Activated naive CD4-positive, alpha-beta T cell treated with anti-CD3 and anti-CD28 coated beads, Interleukin-2, amount 50 U/mL, for 72 hours (primary cell): ENCODE measurements around the gene SAXO2. TPM values are rescaled to one million over a fixed set of nuclear protein-coding genes. Genes with fewer than 3 reads are reported as not detected.
"Not testable (repeated sequence)": the region's sequence is repeated elsewhere in the genome, so short reads cannot be mapped to it uniquely, and the experiment has no call there.

Experiments used
- ATAC-seq, 2 donors: fragments of 150-1000 bp; cut with Tn5 transposase; 2 replicates each; pipeline ENCODE4 v1.10.0; 2021; ENCODE audit warnings: mild to moderate bottlenecking in 2 of 2, moderate library complexity in 2 of 2
- DNase-seq, 2 donors: peaks; one replicate each; pipeline ENCODE4 v3.0.0; 2021 to 2022; ENCODE audit warnings: low spot score in 2 of 2
- H3K27ac Mint-ChIP-seq, 2 donors: one replicate each; pipeline ENCODE4 v1.8.0; 2022; ENCODE audit warnings: mild to moderate bottlenecking in 2 of 2, mixed read lengths in 2 of 2
- H3K36me3 Mint-ChIP-seq, 2 donors: one replicate each; pipeline ENCODE4 v1.8.0; 2022; ENCODE audit warnings: mixed read lengths in 2 of 2
- H3K9me3 Mint-ChIP-seq, 2 donors: one replicate each; pipeline ENCODE4 v1.8.0; 2022; ENCODE audit warnings: mixed read lengths in 2 of 2
- total RNA-seq, 2 donors: library from RNA; stranded (reverse); gene quantifications; one replicate each; pipeline ENCODE4 v1.2.3, GENCODE V29; 2022

Gene SAXO2
- total RNA-seq, 2 donors from 2014 or later = 0.64 TPM; not detected in 1

DNA sequence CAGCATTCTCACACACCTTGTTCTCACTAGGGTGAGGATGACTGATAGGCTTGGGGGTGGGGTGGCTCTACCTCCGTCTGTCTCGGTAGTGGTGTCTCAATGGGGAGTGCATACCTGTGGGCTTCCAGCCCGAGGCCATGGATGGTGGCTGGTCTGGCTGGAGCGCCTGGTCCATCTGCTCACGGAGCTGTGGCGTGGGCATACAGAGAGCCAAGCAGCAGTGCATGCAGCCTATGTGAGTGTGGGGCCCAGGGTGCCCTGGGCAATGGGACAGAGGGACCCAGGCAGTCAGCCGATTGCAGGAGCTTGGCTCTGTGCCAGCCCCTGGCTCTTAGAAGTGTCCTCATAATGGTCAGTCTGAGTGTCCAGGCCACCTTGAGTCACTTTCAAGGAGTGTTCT, 54.9 kb downstream of the SAXO2 start:
- H3K9me3 Mint-ChIP-seq, ATAC-seq, H3K36me3 Mint-ChIP-seq, H3K27ac Mint-ChIP-seq: not testable (repeated sequence)
- DNase-seq = peak in 1 of 2 donors; percentile 13

- ATAC-seq, H3K9me3 Mint-ChIP-seq, H3K36me3 Mint-ChIP-seq, H3K27ac Mint-ChIP-seq: not testable (repeated sequence)
- peak in 1 of 2 donors; percentile 44 for DNase-seq
Measured at GRCh38 chr15:82318281-82318680, 55.7 kb downstream of the SAXO2 start.

DNA sequence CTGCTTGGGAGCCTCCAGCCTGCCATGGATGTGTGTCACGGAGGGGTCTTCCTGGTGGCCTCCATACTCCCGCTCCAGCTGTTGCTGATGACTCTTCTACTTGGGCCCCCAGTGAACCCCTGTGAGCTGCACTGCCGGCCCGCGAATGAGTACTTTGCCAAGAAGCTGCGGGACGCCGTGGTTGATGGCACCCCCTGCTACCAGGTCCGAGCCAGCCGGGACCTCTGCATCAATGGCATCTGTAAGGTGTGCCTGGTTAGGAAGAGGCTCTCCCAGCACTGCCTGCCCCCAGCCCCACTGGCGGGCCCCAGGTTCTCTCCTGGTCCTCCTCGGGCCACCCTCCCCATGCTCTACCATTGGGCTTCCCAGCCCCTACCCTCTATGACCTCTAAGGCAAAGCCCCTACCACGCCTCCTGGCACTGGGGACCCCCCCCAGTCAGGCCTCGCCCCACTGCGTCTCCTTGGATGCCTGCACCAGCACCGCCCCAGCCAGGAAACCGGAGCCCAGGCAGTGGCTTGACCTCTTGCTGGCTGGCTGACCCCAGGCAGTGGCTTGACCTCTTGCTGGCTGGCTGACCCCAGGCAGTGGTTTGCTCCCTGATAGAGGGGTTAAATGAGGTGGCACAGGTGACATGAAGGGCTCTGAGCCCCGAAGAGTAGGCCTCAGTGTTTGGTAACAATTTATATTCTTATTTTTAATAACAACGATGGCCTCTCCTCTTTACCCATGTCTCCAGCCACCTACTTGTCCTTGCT, 57.1 kb downstream of the SAXO2 start:
- not testable (repeated sequence) for H3K36me3 Mint-ChIP-seq, H3K27ac Mint-ChIP-seq, ATAC-seq, H3K9me3 Mint-ChIP-seq
- peak in 1 of 2 donors; percentile 42 for DNase-seq

GRCh38 chr15:82320861-82321260, 58.2 kb downstream of the SAXO2 start:
- not testable (repeated sequence) for H3K9me3 Mint-ChIP-seq, H3K36me3 Mint-ChIP-seq, H3K27ac Mint-ChIP-seq, ATAC-seq, DNase-seq

- H3K36me3 Mint-ChIP-seq, H3K9me3 Mint-ChIP-seq, H3K27ac Mint-ChIP-seq, ATAC-seq, DNase-seq: not testable (repeated sequence)
Measured at GRCh38 chr15:82322488-82322887, 59.9 kb downstream of the SAXO2 start.

DNA sequence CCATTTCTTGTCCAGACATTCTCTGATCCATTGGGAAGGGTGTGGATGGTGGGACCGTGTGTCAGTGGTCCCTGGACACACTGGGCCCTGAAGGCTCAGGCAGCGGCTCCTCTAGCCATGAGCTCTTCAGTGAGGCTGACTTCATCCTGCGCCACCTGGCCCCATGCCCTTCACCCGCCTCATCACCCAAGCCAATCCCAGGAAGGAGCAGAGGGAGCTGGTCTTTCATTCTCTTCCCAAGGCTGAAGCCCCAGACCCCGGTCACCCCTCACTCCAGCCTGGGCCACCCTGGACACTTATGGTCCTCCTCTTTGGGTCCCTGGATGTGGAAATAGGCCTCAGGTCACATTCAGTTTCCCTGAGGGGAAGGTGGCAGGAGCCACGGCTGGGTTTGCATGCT, 62.2 kb downstream of the SAXO2 start:
- DNase-seq = peak in 1 of 2 donors; percentile 18
- not testable (repeated sequence) for H3K9me3 Mint-ChIP-seq, H3K36me3 Mint-ChIP-seq, H3K27ac Mint-ChIP-seq, ATAC-seq

DNA sequence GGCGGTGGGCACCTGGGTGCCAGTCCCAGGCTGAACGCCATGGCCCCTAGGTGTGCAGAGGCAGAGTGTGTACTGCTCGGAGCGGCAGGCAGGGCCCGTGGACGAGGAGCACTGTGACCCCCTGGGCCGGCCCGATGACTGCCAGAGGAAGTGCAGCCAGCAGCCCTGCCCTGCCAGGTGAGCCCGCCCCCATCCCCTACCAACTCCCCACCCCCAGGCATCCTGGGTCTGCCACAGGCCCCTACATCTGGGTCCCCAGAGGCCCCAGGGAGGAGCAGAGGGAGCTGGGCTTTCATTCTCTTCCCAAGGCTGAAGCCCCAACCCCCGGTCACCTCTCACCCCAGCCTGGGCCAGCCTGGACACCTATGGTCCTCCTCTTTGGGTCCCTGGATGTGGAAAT, 63.0 kb downstream of the SAXO2 start:
- DNase-seq = peak in 1 of 2 donors; percentile 40
- ATAC-seq, H3K9me3 Mint-ChIP-seq, H3K36me3 Mint-ChIP-seq, H3K27ac Mint-ChIP-seq: not testable (repeated sequence)

DNA sequence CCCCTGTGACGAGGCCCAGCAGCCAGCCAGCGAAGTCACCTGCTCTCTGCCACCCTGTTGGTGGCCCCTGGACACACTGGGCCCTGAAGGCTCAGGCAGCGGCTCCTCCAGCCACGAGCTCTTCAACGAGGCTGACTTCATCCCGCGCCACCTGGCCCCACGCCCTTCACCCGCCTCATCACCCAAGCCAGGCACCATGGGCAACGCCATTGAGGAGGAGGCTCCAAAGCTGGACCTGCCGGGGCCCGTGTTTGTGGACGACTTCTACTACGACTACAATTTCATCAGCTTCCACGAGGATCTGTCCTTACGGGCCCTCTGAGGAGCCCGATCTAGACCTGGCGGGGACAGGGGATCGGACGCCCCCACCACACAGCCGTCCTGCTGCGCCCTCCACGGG, 64.3 kb downstream of the SAXO2 start:
- H3K36me3 Mint-ChIP-seq, H3K9me3 Mint-ChIP-seq, H3K27ac Mint-ChIP-seq, ATAC-seq: not testable (repeated sequence)
- DNase-seq = peak in 1 of 2 donors; percentile 33

GRCh38 chr15:82327372-82327771, 64.8 kb downstream of the SAXO2 start:
- not testable (repeated sequence) for DNase-seq, H3K27ac Mint-ChIP-seq, H3K9me3 Mint-ChIP-seq, ATAC-seq, H3K36me3 Mint-ChIP-seq

DNA sequence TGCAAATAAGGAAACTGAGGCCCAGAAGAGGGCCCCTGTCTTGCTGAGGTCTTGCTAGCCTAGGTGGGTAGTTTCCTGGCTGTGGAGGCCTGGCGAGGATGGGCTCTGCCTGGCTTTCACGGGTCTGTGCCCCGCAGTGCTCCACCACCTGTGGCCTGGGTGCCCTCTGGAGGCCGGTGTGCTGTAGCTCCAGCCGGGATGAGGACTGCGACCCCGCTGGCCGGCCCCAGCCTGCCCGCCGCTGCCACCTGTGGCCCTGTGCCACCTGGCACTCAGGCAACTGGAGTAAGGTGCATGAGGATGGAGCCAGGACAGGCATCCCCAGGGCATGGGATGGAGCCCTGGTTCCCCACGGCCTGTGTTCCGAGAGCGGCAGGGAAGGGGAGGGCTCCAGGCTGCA, 66.4 kb downstream of the SAXO2 start:
- DNase-seq, H3K36me3 Mint-ChIP-seq, H3K27ac Mint-ChIP-seq, H3K9me3 Mint-ChIP-seq, ATAC-seq: not testable (repeated sequence)

DNA sequence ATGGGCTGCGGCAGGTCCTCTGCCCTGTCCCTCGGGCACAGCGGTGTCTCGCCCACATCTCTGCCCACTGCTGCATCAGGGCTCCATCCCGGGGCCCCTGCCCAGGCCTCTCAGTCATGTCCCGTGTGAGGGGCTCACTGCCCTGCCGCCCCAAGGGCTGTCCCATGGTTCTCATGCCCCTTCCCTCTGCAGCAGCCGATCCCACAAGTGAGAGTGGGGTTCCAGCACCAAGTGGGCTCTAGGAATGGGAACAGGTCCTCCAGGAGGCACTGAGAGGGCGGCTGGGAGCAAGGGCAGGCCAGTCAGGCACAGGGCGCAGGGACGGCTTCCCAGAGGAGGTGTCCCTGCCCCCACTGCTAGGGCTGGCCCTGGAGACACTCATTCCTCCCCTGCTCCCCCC, 68.3 kb downstream of the SAXO2 start:
- not testable (repeated sequence) for ATAC-seq, DNase-seq, H3K9me3 Mint-ChIP-seq, H3K27ac Mint-ChIP-seq, H3K36me3 Mint-ChIP-seq

DNA sequence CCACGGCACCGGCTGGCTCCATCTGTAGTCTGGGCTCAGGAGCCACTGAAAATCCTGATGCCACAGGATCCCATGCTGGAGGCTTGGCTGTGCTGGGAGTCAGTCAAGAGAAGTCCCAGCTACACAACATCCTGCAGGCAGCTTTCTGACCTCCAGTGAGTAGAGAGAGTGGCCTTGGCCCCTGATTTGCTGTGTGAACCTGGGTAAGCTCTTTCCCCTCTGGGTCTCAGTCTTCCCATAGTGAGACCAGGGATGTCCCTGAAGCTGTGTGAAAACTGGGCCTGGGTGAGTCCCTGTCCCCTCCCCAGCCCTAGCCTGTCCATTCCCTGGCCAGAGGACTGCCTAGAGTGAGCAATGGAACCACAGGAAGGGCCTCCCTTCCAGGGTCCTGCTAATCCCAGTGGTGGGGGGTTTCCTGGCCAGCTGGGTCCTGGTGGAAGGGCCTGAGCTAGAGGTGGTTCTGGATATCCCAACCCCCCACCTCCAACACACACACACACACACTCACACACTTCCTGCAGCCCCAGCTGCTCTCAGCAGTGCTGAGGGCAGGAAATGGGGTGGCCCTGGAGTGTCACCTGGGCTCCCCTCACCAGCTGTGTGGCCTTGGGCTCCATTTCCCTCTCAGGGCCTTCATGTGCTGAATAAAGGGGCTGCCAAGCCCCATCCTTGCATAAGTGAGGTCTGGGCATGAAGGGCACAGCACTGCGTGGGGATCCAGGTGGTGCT, 69.1 kb downstream of the SAXO2 start:
- not testable (repeated sequence) for H3K36me3 Mint-ChIP-seq, H3K9me3 Mint-ChIP-seq, H3K27ac Mint-ChIP-seq, DNase-seq
- peak; percentile 57 to 73 for ATAC-seq

GRCh38 chr15:82332711-82333602, 70.3 kb downstream of the SAXO2 start:
- not testable (repeated sequence) for DNase-seq, H3K36me3 Mint-ChIP-seq, ATAC-seq, H3K9me3 Mint-ChIP-seq, H3K27ac Mint-ChIP-seq

- not testable (repeated sequence) for H3K36me3 Mint-ChIP-seq, H3K27ac Mint-ChIP-seq, H3K9me3 Mint-ChIP-seq, ATAC-seq, DNase-seq
Measured at GRCh38 chr15:82333603-82334553, 71.3 kb downstream of the SAXO2 start.
